Activated naive CD8-positive, alpha-beta T cell treated with anti-CD3 and anti-CD28 coated beads, Interleukin-2, amount 10 ng/mL, durations not matched to agents 7 days and 5 days (primary cell): ENCODE data around the gene GAGE10. TPM values are rescaled to one million over a fixed set of nuclear protein-coding genes. Genes with fewer than 3 reads are reported as not detected.
"Not testable (repeated sequence)": the region's sequence is repeated elsewhere in the genome, so short reads cannot be mapped to it uniquely, and the experiment has no call there.

ENCODE experiments used
- ATAC-seq: fragments of 150-1000 bp; cut with Tn5 transposase; one replicate; pipeline ENCODE4 v1.10.0; 2021; ENCODE audit warnings: low read depth, moderate library complexity
- POLR2A ChIA-PET: fragments of 350-600 bp; sonication (Branson Sonifier 250); formaldehyde crosslinking; loops from one replicate; lab custom pipeline; 2021; ENCODE audit warnings: antibody characterized with exemption; lab: Charles Lee
- DNase-seq: peaks from one replicate; pipeline ENCODE4 v3.0.0; 2021
- H3K27ac Mint-ChIP-seq: one replicate; pipeline ENCODE4 v1.8.0; 2022; ENCODE audit warnings: mild to moderate bottlenecking, mixed read lengths
- H3K27me3 Mint-ChIP-seq: one replicate; pipeline ENCODE4 v1.8.0; 2022; ENCODE audit warnings: mild to moderate bottlenecking, moderate library complexity, mixed read lengths
- H3K36me3 Mint-ChIP-seq: one replicate; pipeline ENCODE4 v1.8.0; 2021; ENCODE audit warnings: mild to moderate bottlenecking, mixed read lengths
- H3K4me1 Mint-ChIP-seq: one replicate; pipeline ENCODE4 v1.8.0; 2021; ENCODE audit warnings: mixed read lengths
- H3K4me3 Mint-ChIP-seq: one replicate; pipeline ENCODE4 v1.8.0; 2022; ENCODE audit warnings: mild to moderate bottlenecking, moderate library complexity, mixed read lengths
- H3K9me3 Mint-ChIP-seq: one replicate; pipeline ENCODE4 v1.8.0; 2021; ENCODE audit warnings: mixed read lengths
- total RNA-seq, 2 experiments: library from RNA; stranded (reverse); gene quantifications; one replicate each; pipeline ENCODE4 v1.2.3, GENCODE V29; 2021

The GAGE10 gene
- total RNA-seq, 2 experiments from 2014 or later: not detected

DNA sequence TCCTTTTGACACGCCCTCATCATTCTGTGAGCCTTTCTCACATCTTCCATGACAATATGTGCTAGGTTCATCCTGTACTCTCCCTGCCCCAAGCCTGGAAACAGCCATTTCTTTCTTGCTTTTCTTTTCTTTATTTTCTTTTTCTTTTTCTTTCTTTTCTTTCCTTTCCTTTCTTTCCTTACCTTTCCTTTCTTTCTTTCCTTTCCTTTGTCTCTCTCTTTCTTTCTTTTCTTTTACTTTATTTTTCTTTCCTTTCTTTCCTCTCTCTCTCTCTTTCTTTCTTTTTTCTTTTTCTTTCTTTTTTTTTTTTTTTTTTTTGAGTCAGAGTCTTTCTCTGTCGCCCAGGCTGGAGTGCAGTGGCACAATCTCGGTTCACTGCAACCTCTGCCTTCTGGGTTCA is 19.2 kb upstream of the GAGE10 start:
- peaks cover 18% of the 10 kb centered on the region for H3K36me3 Mint-ChIP-seq
- DNase-seq (no peak), ATAC-seq (no peak)
- H3K27ac Mint-ChIP-seq: no peak overlapping the region
- no peak overlapping the region for H3K4me3 Mint-ChIP-seq
- POLR2A ChIA-PET: interaction anchor here (0.7 kb wide), 1 partner anchor 15 kb away, joined by 4 read pairs; no protein-coding TSS in a partner anchor
- H3K4me1 Mint-ChIP-seq: peaks cover 26% of the 10 kb centered on the region
- H3K9me3 Mint-ChIP-seq: no peaks in the 10 kb centered on the region
- no peaks in the 10 kb centered on the region for H3K27me3 Mint-ChIP-seq

DNA sequence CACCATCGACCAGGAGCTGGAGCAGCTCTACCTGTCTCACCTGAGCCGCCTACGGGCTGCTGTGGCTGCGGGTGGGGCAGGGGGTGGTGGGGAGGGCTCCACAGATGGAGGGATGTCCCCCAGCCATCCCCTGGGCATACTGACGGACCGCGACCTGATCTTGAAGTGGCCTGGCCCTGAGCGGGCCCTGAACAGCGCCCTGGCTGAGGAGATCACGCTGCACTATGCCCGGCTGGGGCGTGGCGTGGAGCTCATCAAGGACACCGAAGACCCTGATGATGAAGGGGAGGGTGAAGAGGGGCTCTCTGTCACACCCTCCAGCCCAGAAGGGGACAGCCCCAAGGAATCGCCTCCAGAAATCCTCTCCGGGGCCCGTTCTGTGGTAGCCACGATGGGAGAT is 17.3 kb upstream of the GAGE10 start:
- Mint-ChIP-seq H3K27ac (no peak overlapping the region), H3K9me3 (no peaks in the 10 kb centered on the region), H3K36me3 (peaks cover 14% of the 10 kb centered on the region), H3K27me3 (no peaks in the 10 kb centered on the region), H3K4me3 (no peak overlapping the region), H3K4me1 (peaks cover 25% of the 10 kb centered on the region)
- POLR2A ChIA-PET: interaction anchor here (1.5 to 3.1 kb wide), 2 partner anchors 10 to 13 kb away, joined by 13 to 19 read pairs; no protein-coding TSS in a partner anchor
- ATAC-seq: no peak
- no peak for DNase-seq

DNA sequence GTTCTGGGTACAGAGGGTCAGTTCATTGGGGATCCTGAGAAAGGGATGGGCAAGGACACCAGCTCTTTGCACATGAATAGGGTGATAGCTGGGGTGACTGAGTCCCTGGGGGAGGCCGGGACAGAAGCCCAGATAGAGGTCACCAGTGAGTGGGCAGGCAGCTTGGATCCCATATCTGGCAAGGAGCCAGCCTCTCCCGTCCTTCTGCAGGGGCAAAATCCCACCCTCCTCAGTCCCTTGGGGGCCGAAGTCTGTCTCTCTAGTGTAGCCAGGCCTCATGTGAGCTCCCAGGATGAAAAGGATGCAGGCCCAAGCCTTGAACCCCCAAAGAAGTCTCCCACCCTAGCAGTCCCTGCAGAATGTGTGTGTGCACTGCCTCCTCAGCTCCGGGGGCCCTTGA is 16.9 kb upstream of the GAGE10 start:
- ATAC-seq (no peak), DNase-seq (no peak)
- no peaks in the 10 kb centered on the region for H3K9me3 Mint-ChIP-seq
- H3K36me3 Mint-ChIP-seq: peaks cover 14% of the 10 kb centered on the region
- H3K4me3 Mint-ChIP-seq: no peak overlapping the region
- H3K27me3 Mint-ChIP-seq: no peaks in the 10 kb centered on the region
- POLR2A ChIA-PET: interaction anchor here (1.5 to 3.1 kb wide), 3 partner anchors 10 to 18 kb away, joined by 3 to 19 read pairs (median 13); no protein-coding TSS in a partner anchor
- H3K4me1 Mint-ChIP-seq: peaks cover 25% of the 10 kb centered on the region
- no peak overlapping the region for H3K27ac Mint-ChIP-seq

DNA sequence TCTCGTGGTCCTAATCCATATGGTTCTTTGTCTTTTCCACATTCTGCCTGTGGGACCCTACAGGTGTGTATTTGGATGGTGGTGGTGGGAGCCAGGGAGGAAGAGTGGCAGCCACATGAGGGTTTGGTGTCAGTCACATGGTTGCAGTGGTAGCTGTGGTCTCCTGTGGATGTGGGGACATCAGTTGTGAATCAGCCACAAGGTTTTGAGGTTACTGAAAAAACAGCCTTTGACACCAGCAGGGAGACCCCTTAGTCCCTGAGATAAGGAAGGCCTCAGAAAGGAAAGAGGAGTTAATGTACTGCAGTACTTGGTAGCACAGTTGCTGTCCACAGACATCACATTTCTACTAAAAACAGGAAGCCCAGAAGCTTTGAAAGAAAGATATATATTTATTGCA is 15.8 kb upstream of the GAGE10 start:
- peaks cover 10% of the 10 kb centered on the region for H3K36me3 Mint-ChIP-seq
- no peaks in the 10 kb centered on the region for H3K9me3 Mint-ChIP-seq
- H3K4me3 Mint-ChIP-seq: peak overlapping the region; percentile 30
- DNase-seq (peak; percentile 47), ATAC-seq (peak; percentile 65)
- peaks cover 29% of the 10 kb centered on the region for H3K4me1 Mint-ChIP-seq
- H3K27me3 Mint-ChIP-seq: no peaks in the 10 kb centered on the region
- POLR2A ChIA-PET: interaction anchor here (1.5 to 3.1 kb wide), 3 partner anchors 11 to 19 kb away, joined by 3 to 19 read pairs (median 13); no protein-coding TSS in a partner anchor
- peak overlapping the region; percentile 70 for H3K27ac Mint-ChIP-seq

DNA sequence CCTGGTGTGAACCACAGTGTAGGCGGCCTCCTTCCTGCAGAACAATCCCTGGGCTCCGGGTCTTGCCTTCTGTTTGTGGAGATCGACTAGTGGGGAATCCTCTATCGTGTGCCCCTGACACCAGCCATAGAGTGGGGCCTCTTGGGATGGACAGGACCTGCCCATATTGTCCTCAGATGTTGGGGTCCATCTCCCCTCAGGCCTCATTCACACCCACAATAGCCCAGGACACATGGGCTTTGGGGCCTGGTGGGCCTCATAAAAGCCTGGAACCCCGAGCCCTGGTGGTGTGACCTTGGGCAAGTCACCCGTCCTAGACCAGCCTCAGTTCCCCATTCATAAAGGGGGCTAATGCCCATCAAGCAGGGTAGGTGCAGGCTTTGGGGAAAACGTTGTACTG is 13.2 kb upstream of the GAGE10 start:
- H3K4me1 Mint-ChIP-seq: peaks cover 28% of the 10 kb centered on the region
- no peaks in the 10 kb centered on the region for H3K9me3 Mint-ChIP-seq
- no peak for DNase-seq
- no peak overlapping the region for H3K4me3 Mint-ChIP-seq
- no peak for ATAC-seq
- H3K36me3 Mint-ChIP-seq: peaks cover 8% of the 10 kb centered on the region
- H3K27ac Mint-ChIP-seq: no peak overlapping the region
- POLR2A ChIA-PET: no interaction called here
- H3K27me3 Mint-ChIP-seq: no peaks in the 10 kb centered on the region

DNA sequence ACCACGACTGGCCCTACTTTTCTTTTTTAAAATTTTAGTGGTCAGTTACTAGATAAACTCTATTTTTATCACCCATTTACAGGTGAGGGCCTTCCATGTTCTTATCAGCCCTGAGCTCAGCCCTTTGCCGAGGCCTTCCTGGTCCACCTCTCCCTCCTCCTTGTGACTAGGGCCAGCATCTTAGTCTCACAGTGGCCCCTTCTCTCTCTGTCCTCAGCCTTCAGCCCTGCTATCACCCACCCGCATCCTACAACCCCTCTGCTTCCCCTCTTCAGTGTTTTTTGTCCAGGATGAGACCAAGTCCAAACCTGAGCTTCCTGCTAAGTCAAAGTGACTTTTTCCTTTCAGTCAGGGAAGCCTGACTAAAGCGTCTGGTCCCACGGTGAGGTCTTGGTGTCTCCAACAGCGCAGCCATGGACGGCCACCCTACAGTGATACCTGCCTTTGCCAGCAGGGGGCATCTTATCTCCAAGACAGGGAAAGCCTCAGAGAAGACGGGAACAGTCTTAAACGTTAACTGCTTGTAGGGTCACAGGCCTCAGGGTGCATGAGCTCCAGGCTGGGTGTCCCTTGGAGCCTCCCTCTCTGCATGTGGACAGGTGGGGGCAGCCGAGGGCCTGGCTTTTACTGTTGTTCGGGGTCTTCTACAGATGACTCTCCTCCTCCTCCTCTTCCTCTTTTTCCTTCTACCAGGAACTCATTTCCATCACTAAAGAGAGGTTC is 11.7 kb upstream of the GAGE10 start:
- DNase-seq (peak; percentile 73), ATAC-seq (peak; percentile 85)
- Mint-ChIP-seq H3K27ac (peak overlapping the region; percentile 80), H3K4me3 (no peak overlapping the region), H3K27me3 (no peaks in the 10 kb centered on the region), H3K9me3 (no peaks in the 10 kb centered on the region), H3K36me3 (peaks cover 8% of the 10 kb centered on the region), H3K4me1 (peaks cover 30% of the 10 kb centered on the region)
- POLR2A ChIA-PET: interaction anchor here (1.2 to 1.8 kb wide), 2 partner anchors 18 to 98 kb away, joined by 3 to 4 read pairs; no protein-coding TSS in a partner anchor

DNA sequence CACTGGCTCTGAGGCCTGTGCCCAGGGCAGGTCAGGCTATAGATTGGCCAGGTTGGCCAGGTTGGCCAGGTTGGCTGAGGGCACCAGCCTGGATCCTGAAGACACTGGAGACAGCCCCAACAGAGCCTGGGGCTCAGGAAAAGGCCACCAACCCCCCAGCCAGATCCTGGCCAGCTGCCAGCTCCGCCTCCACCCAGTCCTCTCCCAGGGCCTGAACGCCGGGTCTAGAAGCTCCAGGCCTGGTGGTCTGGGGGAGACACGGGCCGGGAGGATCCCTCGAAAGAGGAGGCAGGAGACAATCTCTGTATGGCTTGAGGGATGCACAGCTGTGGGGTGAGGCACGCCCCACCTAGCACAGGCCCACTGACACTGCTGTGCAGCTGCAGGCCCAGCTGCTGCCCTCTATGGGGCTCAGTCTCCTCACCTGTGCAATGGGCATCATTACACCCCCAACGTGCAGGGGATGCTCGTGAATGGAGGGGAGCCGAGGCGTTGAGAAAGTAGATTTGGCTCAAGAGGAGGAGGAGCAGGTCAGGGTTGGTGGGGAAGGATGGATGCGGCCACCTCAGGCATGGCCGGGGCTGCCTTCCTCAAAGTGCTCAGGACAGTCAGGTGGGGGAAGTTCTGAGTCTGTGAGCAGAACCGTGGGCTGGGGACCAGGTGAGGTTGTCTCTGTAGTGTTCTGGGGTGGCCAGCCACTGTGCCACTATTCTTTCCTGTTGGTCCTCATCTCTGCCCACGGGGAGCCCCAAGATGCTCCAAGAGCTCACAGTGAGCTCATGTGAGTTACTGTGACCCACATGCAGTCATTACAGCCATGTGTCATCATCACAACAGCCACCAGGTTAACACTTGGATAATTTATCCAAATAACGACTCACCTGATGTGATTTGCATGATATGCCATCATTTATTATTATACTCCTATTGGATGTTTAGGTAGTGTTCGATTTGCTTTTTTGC is 10.8 kb upstream of the GAGE10 start:
- POLR2A ChIA-PET: interaction anchor here (1.8 kb wide), 1 partner anchor 17 kb away, joined by 4 read pairs; no protein-coding TSS in a partner anchor
- no peak overlapping the region for H3K4me3 Mint-ChIP-seq
- ATAC-seq: no peak

DNA sequence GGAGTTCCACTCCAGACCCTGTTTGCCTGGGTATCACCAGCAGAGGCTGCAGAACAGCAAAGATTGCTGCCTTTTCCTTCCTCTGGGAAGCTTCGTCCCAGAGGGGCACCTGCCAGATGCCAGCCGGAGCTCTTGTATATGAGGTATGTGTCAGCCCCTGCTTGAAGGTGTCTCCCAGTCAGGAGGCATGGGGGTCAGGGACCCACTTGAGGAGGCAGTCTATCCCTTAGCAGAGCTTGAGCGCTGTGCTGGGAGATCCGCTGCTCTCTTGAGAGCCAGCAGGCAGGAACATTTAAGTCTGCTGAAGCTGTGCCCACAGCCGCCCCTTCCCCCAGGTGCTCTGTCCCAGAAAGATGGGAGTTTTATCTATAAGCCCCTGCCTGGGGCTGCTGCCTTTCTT is 4.2 kb upstream of the GAGE10 start:
- H3K9me3 Mint-ChIP-seq, H3K36me3 Mint-ChIP-seq, H3K4me1 Mint-ChIP-seq, ATAC-seq, H3K27me3 Mint-ChIP-seq, POLR2A ChIA-PET, H3K27ac Mint-ChIP-seq, H3K4me3 Mint-ChIP-seq, DNase-seq: not testable (repeated sequence)

More for the DNA sequence above, 10.8 kb upstream of the GAGE10 start:
- Mint-ChIP-seq H3K27ac (peak overlapping the region; percentile 80), H3K36me3 (peaks cover 4% of the 10 kb centered on the region), H3K4me1 (peaks cover 23% of the 10 kb centered on the region), H3K27me3 (no peaks in the 10 kb centered on the region), H3K9me3 (no peaks in the 10 kb centered on the region)
- no peak for DNase-seq

DNA sequence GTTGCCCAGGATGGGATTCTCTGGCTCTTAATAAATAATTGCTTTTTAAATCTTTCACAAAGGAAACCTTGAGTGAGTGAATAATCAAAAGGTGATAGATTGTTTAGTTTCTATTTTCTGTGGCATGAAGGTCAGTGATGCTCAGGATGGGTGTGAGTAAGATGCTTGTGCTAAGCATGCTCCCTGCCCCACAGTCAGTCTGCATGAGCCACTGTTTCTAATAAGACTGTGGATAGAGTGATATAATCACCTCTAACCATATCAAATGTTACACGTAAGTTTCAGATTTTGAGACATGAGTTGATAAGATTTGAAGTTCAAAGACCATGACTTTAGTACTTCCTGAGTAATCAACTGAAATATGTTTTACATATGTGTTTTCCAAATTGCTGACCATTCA is 2.7 kb upstream of the GAGE10 start:
- H3K27ac Mint-ChIP-seq: no peak overlapping the region
- DNase-seq: no peak
- no peaks in the 10 kb centered on the region for H3K27me3 Mint-ChIP-seq
- no peak overlapping the region for H3K4me3 Mint-ChIP-seq
- H3K36me3 Mint-ChIP-seq: no peaks in the 10 kb centered on the region
- POLR2A ChIA-PET: no interaction called here
- H3K4me1 Mint-ChIP-seq: peaks cover 1% of the 10 kb centered on the region
- no peaks in the 10 kb centered on the region for H3K9me3 Mint-ChIP-seq
- no peak for ATAC-seq

DNA sequence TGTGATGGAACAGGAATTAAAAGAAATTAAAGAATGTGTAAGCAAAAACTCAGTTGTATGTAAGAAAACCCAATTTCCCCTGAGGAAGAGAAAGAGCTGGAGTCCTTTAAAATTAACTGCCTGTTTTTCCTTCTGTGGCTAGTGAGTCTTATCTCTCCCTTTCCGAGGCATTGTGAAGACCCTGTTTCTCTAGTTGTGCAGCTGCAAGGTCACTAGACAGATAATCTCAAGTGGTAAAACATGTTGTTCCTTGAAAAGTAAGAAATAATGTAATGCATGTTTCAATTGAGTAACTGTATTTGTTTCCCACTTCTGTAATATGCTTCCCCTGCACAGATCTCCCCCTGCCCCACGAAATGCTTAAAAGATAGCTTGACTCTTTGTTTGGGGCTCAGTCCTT is 4.3 kb downstream of the GAGE10 start:
- H3K27ac Mint-ChIP-seq: not testable (repeated sequence)

DNA sequence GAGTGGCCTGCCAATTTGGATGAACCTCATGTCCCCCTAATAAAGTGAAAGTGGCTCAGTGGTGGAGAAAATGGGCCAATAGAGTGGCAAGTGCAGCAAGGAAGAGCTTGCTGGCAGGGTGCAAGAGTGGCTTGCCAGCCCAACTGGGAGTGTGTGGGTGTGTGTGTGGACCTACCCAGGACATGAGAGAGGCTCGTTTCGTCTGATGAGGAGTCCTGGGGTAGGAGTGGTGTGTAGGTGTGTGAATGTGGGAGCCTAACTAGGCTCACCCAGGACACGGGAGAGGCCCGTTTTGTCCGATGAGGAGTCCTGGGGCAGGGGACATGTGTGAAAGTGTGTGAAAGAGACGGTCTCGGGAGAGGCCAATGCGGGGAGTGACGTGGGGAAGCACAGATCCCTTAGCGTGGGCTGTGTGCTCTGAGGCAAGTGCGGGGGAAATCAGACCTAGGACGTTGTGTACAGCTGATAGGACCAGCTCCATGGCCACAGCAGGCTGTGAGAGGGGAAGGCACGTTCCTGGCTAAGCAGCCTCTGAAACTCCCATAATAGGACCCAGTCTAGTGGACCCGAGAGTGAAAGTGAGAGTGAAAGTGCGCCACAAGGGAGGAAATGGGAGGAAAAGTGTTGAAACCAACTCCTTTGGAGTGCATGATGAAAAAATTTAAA is 5.3 kb downstream of the GAGE10 start:
- Mint-ChIP-seq H3K4me3 (peak overlapping the region; percentile 83), H3K9me3 (no peaks in the 10 kb centered on the region), H3K36me3 (peaks cover 2% of the 10 kb centered on the region), H3K27me3 (no peaks in the 10 kb centered on the region), H3K4me1 (peaks cover 17% of the 10 kb centered on the region), H3K27ac (peak overlapping the region; percentile 94)
- DNase-seq (no peak), ATAC-seq (peak; percentile 82)
- POLR2A ChIA-PET: interaction anchor here (1.2 to 1.7 kb wide), 5 partner anchors 14 to 40 kb away, joined by 3 to 4 read pairs (median 4); no protein-coding TSS in a partner anchor

More for the DNA sequence above, 4.3 kb downstream of the GAGE10 start:
- ATAC-seq, H3K36me3 Mint-ChIP-seq, DNase-seq, H3K9me3 Mint-ChIP-seq, H3K27me3 Mint-ChIP-seq, H3K4me3 Mint-ChIP-seq: not testable (repeated sequence)
- POLR2A ChIA-PET: interaction anchor here (1.3 kb wide), 1 partner anchor 35 kb away, joined by 4 read pairs; no protein-coding TSS in a partner anchor
- H3K4me1 Mint-ChIP-seq: peaks cover 17% of the 10 kb centered on the region

DNA sequence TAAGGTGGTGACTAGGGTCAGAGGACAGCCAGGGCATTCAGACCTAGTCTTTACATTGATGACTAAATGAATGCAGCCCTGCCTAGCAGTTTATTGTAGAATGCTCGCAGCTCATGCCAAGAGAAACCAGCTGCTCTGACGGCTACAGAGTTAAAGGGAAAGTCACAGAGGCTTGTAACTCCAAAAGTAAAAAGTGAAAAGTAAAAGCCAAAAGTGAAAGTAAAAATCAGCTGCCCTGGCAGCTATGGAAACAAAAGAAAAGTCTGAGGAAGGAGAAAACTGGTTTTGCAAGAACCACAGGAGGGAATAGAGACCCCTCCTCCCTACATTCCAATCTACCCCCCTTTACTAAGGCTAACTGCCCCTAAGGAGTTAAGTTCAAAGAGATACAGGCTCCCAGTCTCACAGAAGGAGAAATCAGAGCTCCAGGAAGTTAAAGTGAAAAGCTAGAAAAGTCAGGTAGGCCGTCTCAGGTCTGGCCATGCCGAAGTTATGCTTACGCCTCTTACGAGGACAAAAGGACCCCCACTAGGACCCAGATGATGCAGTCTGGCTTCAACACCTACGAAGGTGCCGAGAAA is 6.0 kb downstream of the GAGE10 start:
- no peak for DNase-seq
- POLR2A ChIA-PET: interaction anchor here (1.0 to 1.7 kb wide), 7 partner anchors 15 to 143 kb away, joined by 3 to 4 read pairs (median 3); no protein-coding TSS in a partner anchor
- Mint-ChIP-seq H3K9me3 (no peaks in the 10 kb centered on the region), H3K36me3 (peaks cover 2% of the 10 kb centered on the region), H3K27me3 (no peaks in the 10 kb centered on the region), H3K4me3 (peak overlapping the region; percentile 83), H3K4me1 (peaks cover 17% of the 10 kb centered on the region), H3K27ac (peak overlapping the region; percentile 94)
- ATAC-seq: peak; percentile 58
